ENCODE data around the gene ZMPSTE24. TPM values are rescaled to one million over a fixed set of nuclear protein-coding genes. Genes with fewer than 3 reads are reported as not detected.

Gene ZMPSTE24
- total RNA-seq, 1 experiment from 2014 or later: 39.6 TPM

DNA sequence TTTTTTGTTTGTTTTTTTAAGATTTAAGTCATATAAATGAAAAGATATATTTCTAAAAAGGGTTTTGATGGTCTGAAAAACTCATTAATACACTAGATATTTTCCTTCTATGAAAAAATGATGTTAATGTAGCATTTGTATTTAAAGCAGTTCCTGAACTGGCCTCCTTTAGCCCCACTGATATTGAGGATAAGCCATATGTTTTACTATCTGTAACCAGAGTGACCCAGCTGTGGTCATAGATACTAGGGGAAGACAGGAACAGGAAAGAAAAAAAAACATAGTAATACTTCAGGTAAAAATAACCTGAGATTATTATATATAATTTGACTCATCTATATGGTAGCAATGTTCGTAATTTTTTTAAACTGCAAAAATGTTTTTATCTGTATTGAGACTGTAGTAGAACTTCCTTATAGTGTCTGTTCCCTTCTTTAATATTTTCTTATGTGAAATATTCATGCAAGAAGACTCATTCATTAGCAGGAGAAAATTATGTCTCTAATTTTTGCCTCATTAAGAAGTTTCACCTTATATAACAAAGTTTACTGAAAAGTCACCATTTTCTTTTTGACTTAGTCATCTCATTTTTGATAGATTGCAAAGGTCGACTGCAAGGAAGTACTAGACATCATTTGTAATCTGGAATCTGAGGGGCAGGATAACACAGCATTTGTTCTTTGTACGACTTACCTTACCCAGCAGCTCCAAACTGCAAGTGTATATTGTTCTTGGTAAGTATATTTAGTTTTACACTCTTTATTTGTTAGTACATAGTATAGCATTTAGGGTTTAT lies 35.9 kb upstream of the ZMPSTE24 start:
- ChIA-PET RAD21 (ENCODE audit: low non-redundant PET in 1 of 2, low total read pairs in 2 of 2, uncharacterized antibody in 2 of 2, unreplicated experiment in 2 of 2) (no interaction called here), POLR2A (no interaction called here), CTCF (no interaction called here)
- ATAC-seq (no peak), DNase-seq (ENCODE audit: low read depth, low spot score) (no peak)
- Histone ChIP-seq H3K4me2 (ENCODE audit: low read length) (no peak overlapping the region), H3K9ac (ENCODE audit: low read length) (no peak overlapping the region), H3K9me2 (ENCODE audit: insufficient read depth) (no peaks in the 10 kb centered on the region), H2AFZ (ENCODE audit: low read depth, low read length, poor library complexity, severe bottlenecking) (no peak overlapping the region), H3K79me2 (ENCODE audit: insufficient read depth, low read length) (peaks cover 25% of the 10 kb centered on the region), H3K9me3 (ENCODE audit: control insufficient read depth in 1 of 2, insufficient read depth in 1 of 2, low read depth in 1 of 2, low read length in 2 of 2) (no peaks in the 10 kb centered on the region), H3K36me3 (ENCODE audit: control insufficient read depth in 1 of 2, insufficient read depth in 2 of 2, low read length in 2 of 2) (no peaks in the 10 kb centered on the region; a peak in 1 of 4 replicates), H3K27ac (ENCODE audit: low read depth, low read length) (no peak overlapping the region), H3K4me3 (replicated peaks in 1 of 2; ENCODE audit: low read depth in 1 of 2, low read length in 2 of 2) (no peak overlapping the region), H4K20me1 (ENCODE audit: insufficient read depth) (no peaks in the 10 kb centered on the region), H3K27me3 (ENCODE audit: insufficient read depth, low read length) (no peaks in the 10 kb centered on the region), H3K4me1 (ENCODE audit: control insufficient read depth in 1 of 2, insufficient read depth in 2 of 2, low read length in 2 of 2) (no peaks in the 10 kb centered on the region)
- intact Hi-C loops (cut with micrococcal nuclease): no loop called here
- TF ChIP-seq ELF1 (IDR thresholded peaks at IDR 0.05; ENCODE audit: borderline replicate concordance, low read depth): no peak
- TF ChIP-seq ZNF274 (IDR thresholded peaks at IDR 0.05; ENCODE audit: low read depth, low read length): no peak
- TF ChIP-seq, protein P1, sequence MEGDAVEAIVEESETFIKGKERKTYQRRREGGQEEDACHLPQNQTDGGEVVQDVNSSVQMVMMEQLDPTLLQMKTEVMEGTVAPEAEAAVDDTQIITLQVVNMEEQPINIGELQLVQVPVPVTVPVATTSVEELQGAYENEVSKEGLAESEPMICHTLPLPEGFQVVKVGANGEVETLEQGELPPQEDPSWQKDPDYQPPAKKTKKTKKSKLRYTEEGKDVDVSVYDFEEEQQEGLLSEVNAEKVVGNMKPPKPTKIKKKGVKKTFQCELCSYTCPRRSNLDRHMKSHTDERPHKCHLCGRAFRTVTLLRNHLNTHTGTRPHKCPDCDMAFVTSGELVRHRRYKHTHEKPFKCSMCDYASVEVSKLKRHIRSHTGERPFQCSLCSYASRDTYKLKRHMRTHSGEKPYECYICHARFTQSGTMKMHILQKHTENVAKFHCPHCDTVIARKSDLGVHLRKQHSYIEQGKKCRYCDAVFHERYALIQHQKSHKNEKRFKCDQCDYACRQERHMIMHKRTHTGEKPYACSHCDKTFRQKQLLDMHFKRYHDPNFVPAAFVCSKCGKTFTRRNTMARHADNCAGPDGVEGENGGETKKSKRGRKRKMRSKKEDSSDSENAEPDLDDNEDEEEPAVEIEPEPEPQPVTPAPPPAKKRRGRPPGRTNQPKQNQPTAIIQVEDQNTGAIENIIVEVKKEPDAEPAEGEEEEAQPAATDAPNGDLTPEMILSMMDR (IDR thresholded peaks at IDR 0.05 in 2 of 3, conservative IDR thresholded peaks at IDR 0.05 in 1 of 3; ENCODE audit: borderline replicate concordance in 1 of 3, insufficient read depth in 1 of 3, low read depth in 2 of 3, low read length in 2 of 3): no peak
- TF ChIP-seq POLR2A (IDR thresholded peaks at IDR 0.05; ENCODE audit: borderline replicate concordance, extremely low read depth, insufficient read depth, insufficient read length): no peak
- BruUV-seq (replicated peaks): no TSS peak

DNA sequence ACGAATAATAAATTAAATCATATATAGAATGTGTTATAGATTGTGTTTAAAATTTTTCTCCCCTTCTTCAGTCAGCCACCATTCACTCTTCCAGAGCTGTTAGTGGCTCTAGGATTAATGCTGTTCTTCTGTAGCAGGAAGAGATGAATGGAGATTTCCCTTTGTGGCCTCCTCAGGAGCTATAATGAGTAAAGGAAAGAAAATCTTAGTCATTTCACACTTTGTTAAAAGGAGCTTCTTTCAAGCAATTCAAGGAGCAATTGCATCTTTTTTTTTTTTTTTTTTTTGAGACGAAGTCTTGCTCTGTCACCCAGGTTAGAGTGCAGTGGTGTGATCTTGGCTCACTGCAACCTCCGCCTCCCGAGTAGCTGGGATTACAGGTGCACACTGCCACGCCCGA lies 34.0 kb upstream of the ZMPSTE24 start:
- no peak for TF ChIP-seq SIN3A (IDR thresholded peaks at IDR 0.05; ENCODE audit: low read depth)
- ChIA-PET POLR2A (no interaction called here), RAD21 (ENCODE audit: low non-redundant PET in 1 of 2, low total read pairs in 2 of 2, uncharacterized antibody in 2 of 2, unreplicated experiment in 2 of 2) (interaction anchor here in 1 of 2 experiments (0.7 kb wide), 1 partner anchor 35 kb away, joined by 4 read pairs; no protein-coding TSS in a partner anchor), CTCF (interaction anchor here (1.2 kb wide), 1 partner anchor 17 kb away, joined by 4 read pairs; no protein-coding TSS in a partner anchor)
- intact Hi-C loops (cut with micrococcal nuclease): no loop called here
- Histone ChIP-seq H3K9me2 (ENCODE audit: insufficient read depth) (no peaks in the 10 kb centered on the region), H2AFZ (ENCODE audit: low read depth, low read length, poor library complexity, severe bottlenecking) (no peak overlapping the region), H3K4me2 (ENCODE audit: low read length) (no peak overlapping the region), H3K79me2 (ENCODE audit: insufficient read depth, low read length) (peaks cover 26% of the 10 kb centered on the region), H3K9ac (ENCODE audit: low read length) (no peak overlapping the region), H4K20me1 (ENCODE audit: insufficient read depth) (no peaks in the 10 kb centered on the region), H3K4me3 (replicated peaks in 1 of 2; ENCODE audit: low read depth in 1 of 2, low read length in 2 of 2) (no peak overlapping the region), H3K36me3 (ENCODE audit: control insufficient read depth in 1 of 2, insufficient read depth in 2 of 2, low read length in 2 of 2) (no peaks in the 10 kb centered on the region; a peak in 1 of 4 replicates), H3K4me1 (ENCODE audit: control insufficient read depth in 1 of 2, insufficient read depth in 2 of 2, low read length in 2 of 2) (no peaks in the 10 kb centered on the region), H3K9me3 (ENCODE audit: control insufficient read depth in 1 of 2, insufficient read depth in 1 of 2, low read depth in 1 of 2, low read length in 2 of 2) (no peaks in the 10 kb centered on the region), H3K27ac (ENCODE audit: low read depth, low read length) (no peak overlapping the region), H3K27me3 (ENCODE audit: insufficient read depth, low read length) (no peaks in the 10 kb centered on the region)
- DNase-seq (ENCODE audit: low read depth, low spot score): no peak
- no peak for ATAC-seq
- no TSS peak for BruUV-seq (replicated peaks)
